IMR-90 (cell line): Measurements from ENCODE around the gene CNGA1. TPM values are rescaled to one million over a fixed set of nuclear protein-coding genes. Genes with fewer than 3 reads are reported as not detected.
A peak's percentile ranks its signal among the peaks of the same experiment; 100 is the strongest.

Source experiments
- ATAC-seq: fragments of 200-7000 bp; cut with Tn5 transposase; 2 replicates; pipeline ENCODE4 v1.9.1; 2020; ENCODE audit warnings: low read depth, mild to moderate bottlenecking, moderate library complexity
- BruUV-seq: library from RNA; stranded (reverse); fragments of 400-500 nt; replicated peaks from 2 replicates; lab custom pipeline; 2021; lab: Mats Ljungman, UMichigan
- CTCF ChIA-PET: fragments of 300-600 bp; formaldehyde crosslinking; extraction: SDS; loops from one replicate; lab custom pipeline; 2021; ENCODE audit warnings: antibody characterized with exemption; lab: Yijun Ruan, JAX
- POLR2A ChIA-PET: fragments of 300-600 bp; sonication (Branson Sonifier 250); formaldehyde crosslinking; loops from one replicate; lab custom pipeline; 2022; ENCODE audit warnings: antibody characterized with exemption; ENCODE audit not compliant: unreplicated experiment; lab: Charles Lee
- DNase-seq: peaks from one replicate; pipeline ENCODE4 v3.0.0; 2013
- H2AFZ ChIP-seq: replicated peaks from 2 replicates; pipeline ENCODE3; 2013; ENCODE audit warnings: low read length, mild to moderate bottlenecking; ENCODE audit not compliant: poor library complexity
- H2AK5ac ChIP-seq: 2 replicates; pipeline ENCODE4 v1.6.1; 2013; ENCODE audit warnings: low read depth, low read length, inconsistent platforms
- H2AK9ac ChIP-seq: replicated peaks from 2 replicates; pipeline ENCODE3; 2013; ENCODE audit warnings: mild to moderate bottlenecking, low read depth, low read length, moderate library complexity; ENCODE audit not compliant: poor library complexity
- H2BK120ac ChIP-seq: 2 replicates; pipeline ENCODE4 v1.6.1; 2013; ENCODE audit warnings: low read depth, low read length, inconsistent platforms
- H2BK15ac ChIP-seq: 3 replicates; pipeline ENCODE4 v1.6.1; 2013; ENCODE audit warnings: low read depth, low read length, inconsistent platforms
- H2BK20ac ChIP-seq: 2 replicates; pipeline ENCODE4 v1.6.1; 2013; ENCODE audit warnings: low read depth, mild to moderate bottlenecking, inconsistent platforms, low read length, moderate library complexity
- H2BK5ac ChIP-seq: 2 replicates; pipeline ENCODE4 v1.6.1; 2013; ENCODE audit warnings: mild to moderate bottlenecking, low read depth, low read length, inconsistent platforms; ENCODE audit not compliant: poor library complexity, severe bottlenecking
- H3K14ac ChIP-seq: replicated peaks from 2 replicates; pipeline ENCODE4 v1.6.1; 2013; ENCODE audit warnings: low read depth, low read length, inconsistent platforms
- H3K18ac ChIP-seq: 2 replicates; pipeline ENCODE4 v1.6.1; 2013; ENCODE audit warnings: low read depth, low read length, control low read depth
- H3K23ac ChIP-seq: 2 replicates; pipeline ENCODE4 v1.6.1; 2013; ENCODE audit warnings: low read depth, low read length, inconsistent platforms
- H3K27ac ChIP-seq: 2 replicates; pipeline ENCODE4 v1.5.1; 2013; ENCODE audit warnings: mild to moderate bottlenecking, control low read depth, low read length; ENCODE audit not compliant: insufficient read depth
- H3K27me3 ChIP-seq: 2 replicates; pipeline ENCODE4 v1.6.1; 2013; ENCODE audit warnings: low read length; ENCODE audit not compliant: control insufficient read depth, insufficient read depth
- H3K36me3 ChIP-seq: 2 replicates; pipeline ENCODE4 v1.6.1; 2013; ENCODE audit warnings: low read length, mixed read lengths; ENCODE audit not compliant: control insufficient read depth, insufficient read depth
- H3K4ac ChIP-seq: 2 replicates; pipeline ENCODE4 v1.6.1; 2013; ENCODE audit warnings: low read depth, low read length, inconsistent platforms
- H3K4me1 ChIP-seq: 2 replicates; pipeline ENCODE4 v1.6.1; 2013; ENCODE audit warnings: low read length, mixed read lengths; ENCODE audit not compliant: control insufficient read depth, insufficient read depth
- H3K4me2 ChIP-seq: 2 replicates; pipeline ENCODE4 v1.6.1; 2013; ENCODE audit warnings: low read depth, mild to moderate bottlenecking, control low read depth, low read length, moderate library complexity
- H3K4me3 ChIP-seq: 2 replicates; pipeline ENCODE4 v1.5.1; 2013; ENCODE audit warnings: low read depth, mild to moderate bottlenecking, control low read depth, low read length, moderate library complexity; ENCODE audit not compliant: insufficient read depth
- H3K56ac ChIP-seq: 2 replicates; pipeline ENCODE4 v1.6.1; 2013; ENCODE audit warnings: low read length, inconsistent platforms; ENCODE audit not compliant: insufficient read depth; ENCODE audit errors: extremely low read depth
- H3K79me1 ChIP-seq, 2 experiments: 2 replicates each; pipeline ENCODE4 v1.6.1; 2013; ENCODE audit warnings: low read length in 2 of 2, inconsistent platforms in 1 of 2, low read depth in 1 of 2
- H3K9ac ChIP-seq: 2 replicates; pipeline ENCODE4 v1.6.1; 2013; ENCODE audit warnings: low read depth, low read length, control low read depth
- H3K9me1 ChIP-seq: 2 replicates; pipeline ENCODE4 v1.6.1; 2013; ENCODE audit warnings: low read length, inconsistent platforms; ENCODE audit not compliant: insufficient read depth
- H3K9me3 ChIP-seq: 2 replicates; pipeline ENCODE4 v1.6.1; 2013; ENCODE audit warnings: low read length; ENCODE audit not compliant: control insufficient read depth, insufficient read depth
- H4K20me1 ChIP-seq: 2 replicates; pipeline ENCODE4 v1.6.1; 2013; ENCODE audit warnings: low read length, inconsistent platforms; ENCODE audit not compliant: insufficient read depth
- H4K5ac ChIP-seq: 2 replicates; pipeline ENCODE4 v1.6.1; 2013; ENCODE audit warnings: mild to moderate bottlenecking, low read depth, low read length, control low read depth
- H4K8ac ChIP-seq, 2 experiments: 2 replicates each; pipeline ENCODE4 v1.6.1; 2013; ENCODE audit warnings: low read depth in 2 of 2, low read length in 2 of 2, control low read depth in 1 of 2, inconsistent platforms in 1 of 2
- H4K91ac ChIP-seq: 2 replicates; pipeline ENCODE4 v1.6.1; 2013; ENCODE audit warnings: low read depth, low read length, inconsistent platforms; ENCODE audit not compliant: insufficient read depth
- BHLHE40 ChIP-seq: fragments of 150-350 bp; IDR thresholded peaks from 2 replicates; pipeline ENCODE4 v1.6.1; 2016; ENCODE audit warnings: mild to moderate bottlenecking, low read depth, low read length
- CEBPB ChIP-seq: IDR thresholded peaks from 2 replicates; pipeline ENCODE4 v1.6.1; 2012; ENCODE audit warnings: low read depth, low read length, improper control_type of control experiment
- CHD1 ChIP-seq: IDR thresholded peaks from 2 replicates; pipeline ENCODE4 v1.6.1; 2012; ENCODE audit warnings: low read depth, low read length, improper control_type of control experiment
- FOS ChIP-seq: fragments of 150-350 bp; IDR thresholded peaks from 2 replicates; pipeline ENCODE4 v1.6.1; 2016; ENCODE audit warnings: low read depth, low read length
- MAFK ChIP-seq: IDR thresholded peaks from 2 replicates; pipeline ENCODE4 v1.6.1; 2012; ENCODE audit warnings: low read depth, low read length, improper control_type of control experiment
- MAZ ChIP-seq: IDR thresholded peaks from 2 replicates; pipeline ENCODE4 v1.6.1; 2012; ENCODE audit warnings: low read depth, mild to moderate bottlenecking, low read length, improper control_type of control experiment, moderate library complexity, borderline replicate concordance
- MXI1 ChIP-seq: IDR thresholded peaks from 2 replicates; pipeline ENCODE4 v1.6.1; 2012; ENCODE audit warnings: low read depth, mild to moderate bottlenecking, low read length, moderate library complexity, borderline replicate concordance
- NFE2L2 ChIP-seq: fragments of 150-350 bp; IDR thresholded peaks from 2 replicates; pipeline ENCODE4 v1.6.1; 2016; ENCODE audit warnings: low read depth, mild to moderate bottlenecking, low read length
- POLR2A ChIP-seq: IDR thresholded peaks from 2 replicates; pipeline ENCODE4 v1.6.1; 2012; ENCODE audit warnings: mild to moderate bottlenecking, low read depth, low read length
- RAD21 ChIP-seq: IDR thresholded peaks from 2 replicates; pipeline ENCODE4 v1.6.1; 2012; ENCODE audit warnings: low read length, improper control_type of control experiment
- RCOR1 ChIP-seq: IDR thresholded peaks from 2 replicates; pipeline ENCODE4 v1.6.1; 2012; ENCODE audit warnings: mild to moderate bottlenecking, low read length, improper control_type of control experiment; ENCODE audit not compliant: insufficient replicate concordance
- RFX5 ChIP-seq: IDR thresholded peaks from 2 replicates; pipeline ENCODE4 v1.8.0; 2012; ENCODE audit warnings: low read depth, mild to moderate bottlenecking, low read length, moderate library complexity
- SMC3 ChIP-seq: fragments of 150-350 bp; IDR thresholded peaks from 2 replicates; pipeline ENCODE4 v1.6.1; 2016; ENCODE audit warnings: low read depth, mild to moderate bottlenecking, antibody characterized with exemption, low read length, moderate library complexity
- WGBS, 2 experiments: methylation state at CpG; one replicate each; pipeline versions ENCODE4 v1.1.5 to v1.1.7; 2013; ENCODE audit warnings: missing lambda C conversion rate in 2 of 2; ENCODE audit not compliant: insufficient read length in 1 of 2; ENCODE audit errors: extremely low coverage in 2 of 2; 5-methylcytosine and 5-hydroxymethylcytosine counted together
- dilution Hi-C: fragments of 300-500 bp; cut with HindIII; formaldehyde crosslinking; loops from one replicate; pipeline ENCODE4 v1.14.3; 2018; ENCODE audit warnings: low sequenced_read_pairs; ENCODE audit not compliant: unreplicated experiment
- in situ Hi-C: fragments of 300-500 bp; cut with MboI; formaldehyde crosslinking; loops from 3 replicates; pipeline ENCODE4 v1.14.3; 2019; ENCODE audit warnings: low sequenced_read_pairs, inconsistent platforms, mixed read lengths
- intact Hi-C: fragments of 100-400 bp; cut with micrococcal nuclease; formaldehyde crosslinking; loops from 2 replicates; pipeline ENCODE4 v1.10.0; 2022
- polyA plus RNA-seq, 3 experiments: library from polyadenylated mRNA; depleted of rRNA; stranded (reverse); fragments of >200 nt; gene quantifications; 2 replicates each; pipeline ENCODE4 v1.2.3, GENCODE V29; 2012; ENCODE audit warnings: low replicate concordance in 1 of 3
- total RNA-seq: library from RNA; depleted of rRNA; stranded (reverse); fragments of >200 nt; gene quantifications from 2 replicates; pipeline ENCODE4 v1.2.3, GENCODE V29; 2012
- TF ChIP-seq, protein P1 (sequence below): conservative IDR thresholded peaks from 2 replicates; pipeline ENCODE4 v1.5.1; 2012; ENCODE audit warnings: mild to moderate bottlenecking, low read depth, low read length, improper control_type of control experiment
- TF ChIP-seq, protein P2 (sequence below): fragments of 150-350 bp; IDR thresholded peaks from 2 replicates; pipeline ENCODE4 v1.6.1; 2017; ENCODE audit warnings: mild to moderate bottlenecking, antibody characterized with exemption, low read length, low read depth
- TF ChIP-seq, protein P3 (sequence below): fragments of 150-350 bp; IDR thresholded peaks from 2 replicates; pipeline ENCODE4 v1.6.1; 2016; ENCODE audit warnings: low read depth, mild to moderate bottlenecking, low read length, moderate library complexity, borderline replicate concordance

Gene CNGA1
- total and polyA plus RNA-seq, 2 of the 4 experiments (the other 2 are of a cell fraction): not detected

DNA sequence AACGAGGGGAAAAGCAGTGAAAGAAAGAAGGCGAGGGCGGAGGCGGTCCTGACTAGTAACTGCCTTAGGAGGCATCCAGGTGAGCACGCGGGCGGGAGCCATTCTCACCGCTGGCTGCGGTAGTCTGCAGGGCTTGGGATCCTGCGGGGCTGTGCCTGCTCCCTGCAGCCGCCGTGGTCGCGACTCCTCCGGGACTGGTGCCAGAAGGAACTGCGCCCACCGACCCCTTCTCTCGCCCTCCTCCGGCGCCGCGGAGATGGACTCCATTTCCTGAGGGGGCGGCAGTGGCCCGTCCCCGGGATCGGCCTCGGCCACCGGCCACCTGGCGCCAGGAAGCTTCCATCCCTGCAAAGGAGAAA lies 102.6 kb downstream of the CNGA1 start:
- peak overlapping the region; percentile 48; the same call in 1 of the 2 replicates for H4K91ac ChIP-seq
- H4K8ac ChIP-seq: peak overlapping the region; percentile 45 to 61; a peak in 3 of 4 replicates
- CTCF ChIA-PET: no interaction called here
- H3K4me2 ChIP-seq: peak overlapping the region; percentile 65
- no peak overlapping the region for H2BK20ac ChIP-seq
- H2AFZ ChIP-seq: peak overlapping the region; percentile 88
- peak overlapping the region; percentile 97 for H2AK9ac ChIP-seq
- H3K14ac ChIP-seq: peak overlapping the region; percentile 54
- ATAC-seq (peak; percentile 2), DNase-seq (no peak)
- POLR2A ChIA-PET: interaction anchor here (0.8 to 1.2 kb wide), 3 partner anchors 10 to 19 kb away, joined by 3 to 11 read pairs (median 3); no protein-coding TSS in a partner anchor
- no TSS peak for BruUV-seq
- peaks cover 13 to 21% of the 10 kb centered on the region in 2 experiments for H3K79me1 ChIP-seq
- H3K18ac ChIP-seq: peak overlapping the region; percentile 8
- dilution Hi-C loops (no loop called here), intact Hi-C loops (loop anchor here (5.0 kb wide), 2 partner anchors 57 to 77 kb away; partner anchors contain the start of gene CORIN), in situ Hi-C loops (no loop called here)
- H2BK120ac ChIP-seq: peak overlapping the region; percentile 12; the same call in 1 of the 2 replicates
- no peaks in the 10 kb centered on the region for H3K9me3 ChIP-seq
- TF ChIP-seq CEBPB (no peak), MAZ (no peak), POLR2A (no peak), CHD1 (no peak), RFX5 (no peak), MAFK (no peak), MXI1 (no peak), RCOR1 (no peak), RAD21 (no peak), BHLHE40 (no peak), FOS (no peak), SMC3 (no peak), NFE2L2 (no peak)
- TF ChIP-seq, protein P1, sequence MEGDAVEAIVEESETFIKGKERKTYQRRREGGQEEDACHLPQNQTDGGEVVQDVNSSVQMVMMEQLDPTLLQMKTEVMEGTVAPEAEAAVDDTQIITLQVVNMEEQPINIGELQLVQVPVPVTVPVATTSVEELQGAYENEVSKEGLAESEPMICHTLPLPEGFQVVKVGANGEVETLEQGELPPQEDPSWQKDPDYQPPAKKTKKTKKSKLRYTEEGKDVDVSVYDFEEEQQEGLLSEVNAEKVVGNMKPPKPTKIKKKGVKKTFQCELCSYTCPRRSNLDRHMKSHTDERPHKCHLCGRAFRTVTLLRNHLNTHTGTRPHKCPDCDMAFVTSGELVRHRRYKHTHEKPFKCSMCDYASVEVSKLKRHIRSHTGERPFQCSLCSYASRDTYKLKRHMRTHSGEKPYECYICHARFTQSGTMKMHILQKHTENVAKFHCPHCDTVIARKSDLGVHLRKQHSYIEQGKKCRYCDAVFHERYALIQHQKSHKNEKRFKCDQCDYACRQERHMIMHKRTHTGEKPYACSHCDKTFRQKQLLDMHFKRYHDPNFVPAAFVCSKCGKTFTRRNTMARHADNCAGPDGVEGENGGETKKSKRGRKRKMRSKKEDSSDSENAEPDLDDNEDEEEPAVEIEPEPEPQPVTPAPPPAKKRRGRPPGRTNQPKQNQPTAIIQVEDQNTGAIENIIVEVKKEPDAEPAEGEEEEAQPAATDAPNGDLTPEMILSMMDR: no peak
- TF ChIP-seq, protein P2, sequence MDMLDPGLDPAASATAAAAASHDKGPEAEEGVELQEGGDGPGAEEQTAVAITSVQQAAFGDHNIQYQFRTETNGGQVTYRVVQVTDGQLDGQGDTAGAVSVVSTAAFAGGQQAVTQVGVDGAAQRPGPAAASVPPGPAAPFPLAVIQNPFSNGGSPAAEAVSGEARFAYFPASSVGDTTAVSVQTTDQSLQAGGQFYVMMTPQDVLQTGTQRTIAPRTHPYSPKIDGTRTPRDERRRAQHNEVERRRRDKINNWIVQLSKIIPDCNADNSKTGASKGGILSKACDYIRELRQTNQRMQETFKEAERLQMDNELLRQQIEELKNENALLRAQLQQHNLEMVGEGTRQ: no peak
- TF ChIP-seq, protein P3, sequence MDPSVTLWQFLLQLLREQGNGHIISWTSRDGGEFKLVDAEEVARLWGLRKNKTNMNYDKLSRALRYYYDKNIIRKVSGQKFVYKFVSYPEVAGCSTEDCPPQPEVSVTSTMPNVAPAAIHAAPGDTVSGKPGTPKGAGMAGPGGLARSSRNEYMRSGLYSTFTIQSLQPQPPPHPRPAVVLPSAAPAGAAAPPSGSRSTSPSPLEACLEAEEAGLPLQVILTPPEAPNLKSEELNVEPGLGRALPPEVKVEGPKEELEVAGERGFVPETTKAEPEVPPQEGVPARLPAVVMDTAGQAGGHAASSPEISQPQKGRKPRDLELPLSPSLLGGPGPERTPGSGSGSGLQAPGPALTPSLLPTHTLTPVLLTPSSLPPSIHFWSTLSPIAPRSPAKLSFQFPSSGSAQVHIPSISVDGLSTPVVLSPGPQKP: no peak
- H3K4ac ChIP-seq: peak overlapping the region; percentile 43
- H3K9me1 ChIP-seq: no peaks in the 10 kb centered on the region
- no peak overlapping the region for H2BK15ac ChIP-seq
- no peaks in the 10 kb centered on the region for H3K4me1 ChIP-seq
- no peaks in the 10 kb centered on the region for H4K20me1 ChIP-seq
- WGBS, 2 experiments: 0% methylated on average over 6 of the region's 29 CpGs; no CpG with 5 or more reads in 1 of the 2 experiments
- H3K9ac ChIP-seq: peak overlapping the region; percentile 77
- H3K4me3 ChIP-seq: peak overlapping the region; percentile 68
- H3K56ac ChIP-seq: peak overlapping the region; percentile 63; the same call in 1 of the 2 replicates
- peak overlapping the region; percentile 25 for H2BK5ac ChIP-seq
- peak overlapping the region; percentile 78 for H3K27ac ChIP-seq
- H3K27me3 ChIP-seq: no peaks in the 10 kb centered on the region
- 0 out of 2 replicates have a peak overlapping the region, but pooled peaks have one; percentile 14 for H2AK5ac ChIP-seq
- peak overlapping the region; percentile 1 for H4K5ac ChIP-seq
- H3K23ac ChIP-seq: peak overlapping the region; percentile 32
- peaks cover 3% of the 10 kb centered on the region; the same call in 1 of the 2 replicates for H3K36me3 ChIP-seq
